Body of pancreas (tissue), 4 donors: Measurements from ENCODE around the gene NAALAD2.
"Not testable (repeated sequence)": the region's sequence is repeated elsewhere in the genome, so short reads cannot be mapped to it uniquely, and the experiment has no call there.

Experiments used
- CTCF ChIP-seq, 7 experiments: fragments of 450-650 bp in 4 of 7; fragments of 200-600 bp in 3 of 7; sonication (generic) in 3 of 7; IDR thresholded peaks; one replicate each; pipeline ENCODE4 v1.5.1; 2016 to 2019; ENCODE audit warnings: antibody characterized with exemption in 7 of 7
- POLR2A ChIP-seq, 3 donors: fragments of 450-650 bp; IDR thresholded peaks; one replicate each; pipeline ENCODE4 v1.6.1; 2016; ENCODE audit warnings: antibody characterized with exemption in 3 of 3, mild to moderate bottlenecking in 2 of 3

- TF ChIP-seq CTCF, POLR2A (IDR thresholded peaks at IDR 0.05): not testable (repeated sequence)
Observed at GRCh38 chr11:90207992-90208391, 73.5 kb downstream of the NAALAD2 start.
